ENCODE data around the gene TEX53.

TEX53 gene

GRCh38 chr9:114678795-114679194 is 21.2 kb upstream of the TEX53 start:
- DNase-seq, result no peak

- DNase-seq, result no peak
These were observed 20.5 kb upstream of the TEX53 start for GRCh38 chr9:114678130-114678529.

GRCh38 chr9:114677418-114677817 is 19.8 kb upstream of the TEX53 start:
- peak; percentile 79 for DNase-seq

DNA sequence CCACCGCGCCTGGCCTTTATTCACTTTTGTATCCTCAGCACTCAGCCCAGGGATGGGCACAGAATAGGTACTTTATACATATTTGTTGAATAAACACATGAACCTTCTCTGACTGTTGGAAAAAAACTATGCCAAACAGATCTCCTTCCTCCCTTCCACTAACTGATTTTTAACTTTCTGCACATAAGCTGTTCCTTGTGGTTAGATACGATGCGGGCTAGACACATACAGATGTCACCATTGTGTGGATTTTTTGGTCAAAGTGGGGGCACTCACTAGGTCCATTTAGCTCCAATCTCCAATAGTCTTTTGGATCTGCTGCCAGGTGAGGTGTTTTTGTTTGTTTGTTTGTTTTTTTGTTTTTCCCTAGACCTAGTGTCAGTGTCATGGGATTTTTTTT is 19.3 kb upstream of the TEX53 start:
- no peak for DNase-seq

DNA sequence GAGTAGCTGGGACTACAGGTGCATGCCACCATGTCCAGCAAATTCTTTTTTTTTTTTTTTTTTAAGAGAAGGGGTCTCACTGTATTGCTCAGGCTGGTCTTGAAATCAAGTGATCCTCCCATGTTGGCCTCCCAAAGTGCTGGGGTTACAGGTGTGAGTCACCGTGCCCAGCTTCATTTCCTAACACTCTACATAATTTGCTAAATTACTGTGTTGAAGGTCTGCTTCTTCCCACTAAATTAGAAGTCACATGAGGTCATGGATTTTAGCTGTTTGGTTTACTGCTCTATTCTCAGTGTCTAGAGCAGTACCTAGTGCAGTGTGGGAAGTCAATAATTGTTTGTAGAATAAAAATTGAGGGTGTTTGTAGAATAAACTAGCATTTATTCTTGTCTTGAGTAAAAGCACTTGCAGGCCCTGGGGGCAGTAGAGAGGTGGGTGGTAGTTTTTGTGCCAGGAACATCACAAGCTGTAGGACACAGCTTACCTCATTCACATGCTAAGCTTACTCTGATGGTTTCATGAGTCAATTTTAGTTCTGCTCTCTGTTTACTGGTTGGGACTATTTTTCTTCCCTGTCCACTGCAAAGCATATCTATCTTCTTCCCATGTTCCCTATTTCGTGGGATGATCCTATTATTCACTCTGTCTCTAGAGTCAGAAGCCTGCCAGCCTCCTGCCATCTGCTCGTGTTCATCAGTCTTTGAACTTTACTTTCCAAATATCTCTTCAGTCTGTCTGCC is 17.4 kb upstream of the TEX53 start:
- DNase-seq, result no peak

DNA sequence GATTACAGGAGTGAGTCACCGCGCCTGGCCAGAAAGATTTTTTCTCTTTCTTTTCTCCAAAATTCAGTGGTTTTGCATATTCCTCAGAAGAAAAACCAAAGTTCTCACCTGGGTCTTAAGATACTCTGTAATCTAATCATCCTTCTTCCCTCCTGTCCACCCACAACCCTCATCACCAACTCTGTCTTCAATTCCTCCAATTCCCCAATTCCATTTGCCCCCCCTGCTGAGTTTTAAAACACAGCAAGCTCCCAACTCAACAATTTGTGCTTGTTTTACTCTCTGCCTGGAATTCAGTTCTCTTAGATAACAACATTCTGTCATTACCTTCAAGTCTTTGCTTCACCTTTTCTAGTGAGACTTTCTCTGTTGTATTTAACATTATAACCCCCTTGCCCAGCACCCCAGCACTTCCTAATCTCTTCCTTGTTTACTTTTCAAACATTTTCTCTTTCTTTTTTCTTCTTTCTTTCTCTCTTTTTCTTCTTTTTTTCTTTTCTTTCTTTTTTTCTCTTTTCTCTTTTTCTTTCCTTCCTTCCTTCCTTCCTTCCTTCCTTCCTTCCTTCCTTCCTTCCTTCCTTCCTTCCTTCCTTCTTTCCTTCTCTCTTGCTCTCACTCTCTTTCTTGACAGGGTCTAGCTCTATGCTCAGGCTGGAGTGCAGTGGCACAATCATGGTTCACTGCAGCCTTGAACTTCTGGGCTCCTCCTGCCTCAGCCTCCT is 16.6 kb upstream of the TEX53 start:
- no peak for DNase-seq

- no peak for DNase-seq
These were observed 14.0 kb upstream of the TEX53 start for GRCh38 chr9:114671605-114672004.

DNA sequence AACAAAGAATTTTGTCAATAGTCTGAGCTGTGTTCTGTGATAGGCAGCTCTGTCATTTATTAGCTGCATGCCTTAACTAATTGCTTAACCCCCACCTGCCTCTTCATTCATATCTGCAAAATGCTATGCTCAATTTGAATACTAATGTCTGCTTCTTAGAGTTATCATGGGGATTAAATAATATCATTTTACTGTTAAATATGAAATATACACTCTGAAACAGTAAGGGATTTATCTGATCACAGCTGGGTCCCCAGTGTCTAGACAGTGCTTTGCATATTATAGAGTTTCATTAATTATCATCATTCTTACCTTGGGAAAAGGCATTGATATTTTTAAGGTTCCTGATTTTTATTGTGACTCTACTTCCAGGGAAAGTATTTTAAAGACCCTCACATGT is 12.4 kb upstream of the TEX53 start:
- no peak for DNase-seq

- no peak for DNase-seq
These were observed 10.5 kb upstream of the TEX53 start for GRCh38 chr9:114668146-114668545.

DNA sequence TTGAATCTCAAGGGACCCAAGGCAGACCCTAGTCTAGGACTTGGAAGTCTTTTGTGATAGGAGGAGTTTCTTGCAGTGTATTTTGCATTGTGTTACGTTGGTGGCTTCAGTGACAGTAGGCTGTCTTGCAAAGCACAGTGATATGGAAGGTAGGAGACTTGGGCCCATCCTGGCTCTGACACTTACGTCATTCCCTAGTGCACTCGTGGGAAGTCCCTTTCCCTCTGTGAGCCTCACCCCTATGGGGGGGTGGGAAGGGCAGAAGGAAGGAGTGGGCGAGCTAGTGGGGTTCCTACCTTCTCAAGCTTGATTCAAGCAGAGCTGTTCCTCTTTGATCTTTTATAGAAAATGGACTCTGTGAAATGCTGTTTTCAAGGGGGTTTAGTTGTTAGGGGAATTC is 9.2 kb upstream of the TEX53 start:
- DNase-seq, result no peak

GRCh38 chr9:114666401-114666800 is 8.8 kb upstream of the TEX53 start:
- DNase-seq, result no peak

DNA sequence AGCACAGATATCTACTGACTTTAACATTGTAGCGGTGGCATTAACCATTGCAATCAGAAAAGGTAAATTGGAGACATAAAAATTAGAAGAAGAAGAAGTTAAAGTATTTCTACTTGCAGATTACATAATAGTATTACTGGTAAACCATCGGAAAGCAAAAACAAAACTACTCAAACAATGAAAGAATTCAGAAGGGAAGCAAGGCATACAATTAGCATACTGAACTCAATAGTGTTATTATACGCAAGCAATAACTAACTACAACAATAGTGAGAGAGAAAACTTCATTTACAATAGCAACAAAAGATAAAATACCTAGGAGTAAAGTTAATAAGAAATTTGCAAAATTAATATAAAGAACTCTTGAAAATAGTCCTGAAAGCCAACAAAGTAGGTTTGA is 6.6 kb upstream of the TEX53 start:
- no peak for DNase-seq

- DNase-seq, result no peak
These were observed 4.7 kb upstream of the TEX53 start for GRCh38 chr9:114662081-114662989.

DNA sequence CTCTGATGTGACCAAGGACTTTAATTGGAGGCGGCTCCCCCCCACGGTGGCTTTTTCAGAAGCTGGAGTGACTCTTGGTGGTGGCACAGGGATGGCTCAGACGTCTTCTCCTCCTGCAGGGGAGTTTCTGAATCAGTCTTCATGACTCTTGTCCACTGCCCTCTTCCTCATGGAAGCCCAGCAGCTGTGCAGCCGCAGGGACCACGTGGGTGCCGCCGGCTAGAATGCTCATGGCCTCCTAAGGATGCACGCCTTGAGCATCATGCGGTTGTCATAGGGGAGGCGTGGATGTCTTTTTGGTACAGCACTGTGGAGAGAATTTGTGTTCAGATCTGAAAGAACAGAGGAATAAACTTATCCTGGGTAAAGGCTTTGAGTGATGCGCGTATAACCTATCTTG is 1.3 kb downstream of the TEX53 start:
- DNase-seq, result no peak

DNA sequence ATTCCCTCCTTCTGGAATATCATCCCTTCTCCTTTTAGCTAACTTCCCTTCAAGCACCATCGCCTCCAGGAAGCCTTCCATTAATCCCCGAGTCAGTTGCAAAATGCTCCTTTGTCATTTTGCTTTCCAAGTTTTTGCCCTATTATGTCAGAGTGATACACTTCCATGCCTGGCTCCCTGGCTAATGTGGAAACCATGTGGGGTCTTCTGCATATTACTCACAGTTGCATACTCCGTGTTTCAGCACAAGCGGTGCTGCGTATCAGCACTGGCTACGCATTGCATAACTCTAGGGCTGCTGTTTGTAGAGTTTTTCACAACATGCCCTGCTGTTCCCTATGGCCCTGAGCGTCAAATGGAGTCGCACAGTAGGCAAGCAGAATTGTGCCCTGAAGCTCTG is 1.9 kb downstream of the TEX53 start:
- DNase-seq, result peak; percentile 14

DNA sequence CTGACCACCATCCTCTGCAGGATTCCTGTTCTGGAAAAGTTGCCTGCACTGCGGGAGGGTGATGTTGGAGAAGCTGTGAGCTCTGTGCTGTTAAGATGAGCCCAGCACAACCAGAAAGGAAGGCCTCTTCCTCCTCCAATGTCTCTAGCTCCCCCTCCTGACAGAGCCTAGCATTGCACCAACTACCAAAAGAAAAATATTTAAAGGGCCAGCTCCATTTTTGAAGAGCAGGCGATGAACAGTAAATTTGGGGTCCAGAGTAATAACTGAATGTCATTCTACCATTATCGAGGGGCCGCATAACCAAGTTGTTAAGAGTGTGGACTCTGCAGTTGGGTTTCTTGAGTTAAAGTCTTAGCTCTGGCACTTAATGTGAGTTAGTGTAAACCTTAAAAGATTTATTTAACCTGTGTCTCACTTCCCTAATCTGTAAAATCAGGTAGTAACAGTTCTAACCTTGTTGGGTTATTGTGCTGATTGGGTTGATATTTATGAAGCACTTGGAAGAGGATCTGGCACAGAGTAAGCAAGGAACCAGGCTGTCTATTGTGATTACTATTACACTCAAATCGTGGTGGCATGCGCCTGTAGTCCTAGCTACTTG is 3.9 kb downstream of the TEX53 start:
- DNase-seq, result peak; percentile 44

- DNase-seq, result no peak
These were observed 4.6 kb downstream of the TEX53 start for GRCh38 chr9:114652776-114653555.

DNA sequence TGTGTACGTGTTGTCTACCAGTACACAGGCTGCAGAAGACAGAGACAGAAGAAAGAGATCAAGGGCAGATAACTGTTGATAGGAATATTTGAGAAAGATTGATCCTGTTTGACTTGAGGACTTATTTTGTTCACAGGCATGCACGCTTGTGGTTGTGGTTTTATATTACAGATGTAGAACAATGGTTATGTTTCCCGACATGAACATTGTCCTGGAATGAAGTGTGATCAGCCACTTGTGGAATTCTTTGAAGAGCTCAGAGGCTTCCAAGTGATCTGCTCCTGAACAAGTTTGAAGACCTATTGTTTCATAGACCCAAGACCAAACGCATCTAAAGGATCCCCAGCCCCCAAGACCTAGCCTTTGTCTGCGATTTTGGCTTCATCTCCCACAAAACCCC is 13.7 kb downstream of the TEX53 start:
- no peak for DNase-seq

- no peak for DNase-seq
These were observed 14.6 kb downstream of the TEX53 start for GRCh38 chr9:114643001-114643400.

- no peak for DNase-seq
These were observed 15.6 kb downstream of the TEX53 start for GRCh38 chr9:114641967-114642366.

DNA sequence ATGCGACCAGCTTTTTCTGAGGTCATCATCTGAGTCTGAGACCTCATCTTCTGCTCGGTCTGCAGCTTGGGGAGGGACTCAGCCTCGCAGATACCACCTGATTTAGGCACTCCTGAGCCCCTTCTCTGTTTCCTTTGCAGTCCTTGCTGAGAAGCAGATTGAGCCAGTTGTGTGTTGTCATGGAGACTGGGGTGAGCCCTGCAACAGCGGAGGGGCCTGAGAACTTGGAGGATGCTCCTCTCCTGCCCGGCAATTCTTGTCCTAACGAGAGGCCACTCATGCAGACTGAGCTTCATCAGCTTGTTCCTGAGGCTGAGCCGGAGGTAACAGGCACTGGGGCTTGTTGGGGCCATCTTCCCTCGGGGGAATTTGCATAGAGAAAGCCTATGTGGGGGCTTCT is 19.2 kb downstream of the TEX53 start:
- DNase-seq, result no peak

GRCh38 chr9:114634387-114634786 is 23.2 kb downstream of the TEX53 start:
- no peak for DNase-seq
